ENCODE data around the gene TMEM266.

Gene TMEM266

GRCh38 chr15:76204109-76204845 lies 144.5 kb downstream of the TMEM266 start:
- Histone ChIP-seq H3K4me1 (ENCODE audit: control insufficient read depth, insufficient read depth, low read length) (peaks cover 15% of the 10 kb centered on the region), H3K36me3 (ENCODE audit: control insufficient read depth, insufficient read depth, low read length) (no peaks in the 10 kb centered on the region), H3K27me3 (ENCODE audit: control insufficient read depth, insufficient read depth, low read length) (no peaks in the 10 kb centered on the region), H3K4me3 (ENCODE audit: low read length) (no peak overlapping the region), H3K9me3 (ENCODE audit: control insufficient read depth, low read length) (no peaks in the 10 kb centered on the region), H3K9ac (ENCODE audit: low read length) (no peak overlapping the region)

- Histone ChIP-seq H3K4me3 (ENCODE audit: low read length) (no peak overlapping the region), H3K27me3 (ENCODE audit: control insufficient read depth, insufficient read depth, low read length) (no peaks in the 10 kb centered on the region), H3K9me3 (ENCODE audit: control insufficient read depth, low read length) (no peaks in the 10 kb centered on the region), H3K36me3 (ENCODE audit: control insufficient read depth, insufficient read depth, low read length) (no peaks in the 10 kb centered on the region), H3K4me1 (ENCODE audit: control insufficient read depth, insufficient read depth, low read length) (peaks cover 13% of the 10 kb centered on the region), H3K9ac (ENCODE audit: low read length) (no peak overlapping the region)
These were observed 145.2 kb downstream of the TMEM266 start for GRCh38 chr15:76204916-76205460.

- Histone ChIP-seq H3K36me3 (ENCODE audit: control insufficient read depth, insufficient read depth, low read length) (no peaks in the 10 kb centered on the region), H3K9me3 (ENCODE audit: control insufficient read depth, low read length) (no peaks in the 10 kb centered on the region), H3K4me1 (ENCODE audit: control insufficient read depth, insufficient read depth, low read length) (peaks cover 4% of the 10 kb centered on the region), H3K27me3 (ENCODE audit: control insufficient read depth, insufficient read depth, low read length) (no peaks in the 10 kb centered on the region), H3K4me3 (ENCODE audit: low read length) (no peak overlapping the region), H3K9ac (ENCODE audit: low read length) (no peak overlapping the region)
These were observed 146.7 kb downstream of the TMEM266 start for GRCh38 chr15:76206325-76206976.

GRCh38 chr15:76208084-76208785 lies 148.4 kb downstream of the TMEM266 start:
- Histone ChIP-seq H3K9ac (ENCODE audit: low read length) (no peak overlapping the region), H3K36me3 (ENCODE audit: control insufficient read depth, insufficient read depth, low read length) (no peaks in the 10 kb centered on the region), H3K27me3 (ENCODE audit: control insufficient read depth, insufficient read depth, low read length) (no peaks in the 10 kb centered on the region), H3K4me1 (ENCODE audit: control insufficient read depth, insufficient read depth, low read length) (peaks cover 4% of the 10 kb centered on the region), H3K9me3 (ENCODE audit: control insufficient read depth, low read length) (no peaks in the 10 kb centered on the region), H3K4me3 (ENCODE audit: low read length) (no peak overlapping the region)

- Histone ChIP-seq H3K4me1 (ENCODE audit: control insufficient read depth, insufficient read depth, low read length) (peaks cover 4% of the 10 kb centered on the region), H3K36me3 (ENCODE audit: control insufficient read depth, insufficient read depth, low read length) (no peaks in the 10 kb centered on the region), H3K27me3 (ENCODE audit: control insufficient read depth, insufficient read depth, low read length) (no peaks in the 10 kb centered on the region), H3K9ac (ENCODE audit: low read length) (no peak overlapping the region), H3K9me3 (ENCODE audit: control insufficient read depth, low read length) (no peaks in the 10 kb centered on the region), H3K4me3 (ENCODE audit: low read length) (no peak overlapping the region)
These were observed 149.1 kb downstream of the TMEM266 start for GRCh38 chr15:76208786-76209424.

GRCh38 chr15:76209523-76209922 lies 149.7 kb downstream of the TMEM266 start:
- Histone ChIP-seq H3K9ac (ENCODE audit: low read length) (no peak overlapping the region), H3K4me3 (ENCODE audit: low read length) (no peak overlapping the region), H3K4me1 (ENCODE audit: control insufficient read depth, insufficient read depth, low read length) (peaks cover 4% of the 10 kb centered on the region), H3K9me3 (ENCODE audit: control insufficient read depth, low read length) (no peaks in the 10 kb centered on the region), H3K36me3 (ENCODE audit: control insufficient read depth, insufficient read depth, low read length) (peaks cover 2% of the 10 kb centered on the region), H3K27me3 (ENCODE audit: control insufficient read depth, insufficient read depth, low read length) (no peaks in the 10 kb centered on the region)

- Histone ChIP-seq H3K4me3 (ENCODE audit: low read length) (no peak overlapping the region), H3K36me3 (ENCODE audit: control insufficient read depth, insufficient read depth, low read length) (peaks cover 6% of the 10 kb centered on the region), H3K9ac (ENCODE audit: low read length) (no peak overlapping the region), H3K9me3 (ENCODE audit: control insufficient read depth, low read length) (no peaks in the 10 kb centered on the region), H3K27me3 (ENCODE audit: control insufficient read depth, insufficient read depth, low read length) (no peaks in the 10 kb centered on the region), H3K4me1 (ENCODE audit: control insufficient read depth, insufficient read depth, low read length) (peaks cover 4% of the 10 kb centered on the region)
These were observed 150.2 kb downstream of the TMEM266 start for GRCh38 chr15:76209942-76210341.

- H3K9ac ChIP-seq (ENCODE audit: low read length), result no peak overlapping the region
- H3K9me3 ChIP-seq (ENCODE audit: control insufficient read depth, low read length), result no peaks in the 10 kb centered on the region
- H3K36me3 ChIP-seq (ENCODE audit: control insufficient read depth, insufficient read depth, low read length), result peaks cover 7% of the 10 kb centered on the region
- no peaks in the 10 kb centered on the region for H3K27me3 ChIP-seq (ENCODE audit: control insufficient read depth, insufficient read depth, low read length)
- H3K4me3 ChIP-seq (ENCODE audit: low read length), result no peak overlapping the region
- peaks cover 20% of the 10 kb centered on the region for H3K4me1 ChIP-seq (ENCODE audit: control insufficient read depth, insufficient read depth, low read length)
These were observed 155.8 kb downstream of the TMEM266 start for GRCh38 chr15:76215634-76216033.

GRCh38 chr15:76217029-76217881 lies 157.5 kb downstream of the TMEM266 start:
- Histone ChIP-seq H3K4me1 (ENCODE audit: control insufficient read depth, insufficient read depth, low read length) (peaks cover 20% of the 10 kb centered on the region), H3K4me3 (ENCODE audit: low read length) (no peak overlapping the region), H3K36me3 (ENCODE audit: control insufficient read depth, insufficient read depth, low read length) (peaks cover 7% of the 10 kb centered on the region), H3K9me3 (ENCODE audit: control insufficient read depth, low read length) (no peaks in the 10 kb centered on the region), H3K9ac (ENCODE audit: low read length) (no peak overlapping the region), H3K27me3 (ENCODE audit: control insufficient read depth, insufficient read depth, low read length) (no peaks in the 10 kb centered on the region)

- H3K9me3 ChIP-seq (ENCODE audit: control insufficient read depth, low read length), result no peaks in the 10 kb centered on the region
- no peaks in the 10 kb centered on the region for H3K27me3 ChIP-seq (ENCODE audit: control insufficient read depth, insufficient read depth, low read length)
- peaks cover 7% of the 10 kb centered on the region for H3K36me3 ChIP-seq (ENCODE audit: control insufficient read depth, insufficient read depth, low read length)
- no peak overlapping the region for H3K4me3 ChIP-seq (ENCODE audit: low read length)
- H3K4me1 ChIP-seq (ENCODE audit: control insufficient read depth, insufficient read depth, low read length), result peaks cover 20% of the 10 kb centered on the region
- no peak overlapping the region for H3K9ac ChIP-seq (ENCODE audit: low read length)
These were observed 158.1 kb downstream of the TMEM266 start for GRCh38 chr15:76217882-76218217.

- Histone ChIP-seq H3K9ac (ENCODE audit: low read length) (no peak overlapping the region), H3K4me1 (ENCODE audit: control insufficient read depth, insufficient read depth, low read length) (peaks cover 20% of the 10 kb centered on the region), H3K27me3 (ENCODE audit: control insufficient read depth, insufficient read depth, low read length) (no peaks in the 10 kb centered on the region), H3K36me3 (ENCODE audit: control insufficient read depth, insufficient read depth, low read length) (no peaks in the 10 kb centered on the region), H3K9me3 (ENCODE audit: control insufficient read depth, low read length) (no peaks in the 10 kb centered on the region), H3K4me3 (ENCODE audit: low read length) (no peak overlapping the region)
These were observed 161.4 kb downstream of the TMEM266 start for GRCh38 chr15:76221085-76221767.

Data from mucosa of stomach (tissue), 1 donor.